Activated T-cell treated with anti-CD3 and anti-CD28 coated beads for 48 hours (primary cell): Measurements from ENCODE around the gene YARS2.
"Not testable (repeated sequence)": the region's sequence is repeated elsewhere in the genome, so short reads cannot be mapped to it uniquely, and the experiment has no call there.

ENCODE experiments used
- DNase-seq: peaks from one replicate; pipeline ENCODE4 v3.0.0-alpha.2; 2020; ENCODE audit warnings: low read depth

YARS2 gene

GRCh38 chr12:32743264-32743663 is 12.4 kb downstream of the YARS2 start:
- DNase-seq = no peak

- no peak for DNase-seq
Observed at GRCh38 chr12:32742133-32742532, 13.6 kb downstream of the YARS2 start.

- DNase-seq = no peak
Observed at GRCh38 chr12:32739279-32739678, 16.4 kb downstream of the YARS2 start.

GRCh38 chr12:32737715-32738114 is 18.0 kb downstream of the YARS2 start:
- no peak for DNase-seq

- no peak for DNase-seq
Observed at GRCh38 chr12:32736445-32736844, 19.3 kb downstream of the YARS2 start.

GRCh38 chr12:32734952-32735351 is 20.7 kb downstream of the YARS2 start:
- DNase-seq = no peak

GRCh38 chr12:32727237-32727636 is 28.5 kb downstream of the YARS2 start:
- DNase-seq = no peak

GRCh38 chr12:32726286-32726685 is 29.4 kb downstream of the YARS2 start:
- no peak for DNase-seq

- DNase-seq = not testable (repeated sequence)
Observed at GRCh38 chr12:32725308-32725707, 30.4 kb downstream of the YARS2 start.

- DNase-seq = no peak
Observed at GRCh38 chr12:32718926-32719325, 36.8 kb downstream of the YARS2 start.

GRCh38 chr12:32714772-32715171 is 40.9 kb downstream of the YARS2 start:
- no peak for DNase-seq

- DNase-seq = no peak
Observed at GRCh38 chr12:32708926-32709325, 46.8 kb downstream of the YARS2 start.

GRCh38 chr12:32706335-32707024 is 49.2 kb downstream of the YARS2 start:
- no peak for DNase-seq

GRCh38 chr12:32705783-32706182 is 49.9 kb downstream of the YARS2 start:
- no peak for DNase-seq

- DNase-seq = no peak
Observed at GRCh38 chr12:32702946-32703345, 52.8 kb downstream of the YARS2 start.

- DNase-seq = no peak
Observed at GRCh38 chr12:32702473-32702872, 53.2 kb downstream of the YARS2 start.

GRCh38 chr12:32699437-32699836 is 56.3 kb downstream of the YARS2 start:
- DNase-seq = not testable (repeated sequence)

GRCh38 chr12:32698285-32698684 is 57.4 kb downstream of the YARS2 start:
- no peak for DNase-seq

GRCh38 chr12:32697445-32697844 is 58.3 kb downstream of the YARS2 start:
- no peak for DNase-seq
